GF-D8 (cell line): Measurements from ENCODE around the gene FOXA2.
"Not testable (repeated sequence)": the region's sequence is repeated elsewhere in the genome, so short reads cannot be mapped to it uniquely, and the experiment has no call there.

ENCODE experiments used
- DNase-seq: peaks from one replicate; lab custom pipeline; 2025; lab: John Stamatoyannopoulos, UW

FOXA2 gene

GRCh38 chr20:22584522-22584921, at the start of gene FOXA2:
TSS of gene FOXA2 (minus strand) at chr20:22584572. CDS start at chr20:22584278, 294 bp downstream.
- no peak for DNase-seq

- DNase-seq: no peak
Observed at GRCh38 chr20:22630701-22631100, 46.3 kb upstream of the FOXA2 start.

GRCh38 chr20:22629927-22630326, 45.6 kb upstream of the FOXA2 start:
- no peak for DNase-seq

- no peak for DNase-seq
Observed at GRCh38 chr20:22629447-22629846, 45.1 kb upstream of the FOXA2 start.

GRCh38 chr20:22626496-22626895, 42.1 kb upstream of the FOXA2 start:
- DNase-seq: no peak

GRCh38 chr20:22623211-22623610, 38.8 kb upstream of the FOXA2 start:
- no peak for DNase-seq

GRCh38 chr20:22620342-22620741, 36.0 kb upstream of the FOXA2 start:
- DNase-seq: no peak

GRCh38 chr20:22619806-22620205, 35.4 kb upstream of the FOXA2 start:
- no peak for DNase-seq

- no peak for DNase-seq
Observed at GRCh38 chr20:22619272-22619671, 34.9 kb upstream of the FOXA2 start.

- no peak for DNase-seq
Observed at GRCh38 chr20:22617160-22617559, 32.8 kb upstream of the FOXA2 start.

GRCh38 chr20:22616551-22616950, 32.2 kb upstream of the FOXA2 start:
- no peak for DNase-seq

- DNase-seq: no peak
Observed at GRCh38 chr20:22615425-22615824, 31.1 kb upstream of the FOXA2 start.

GRCh38 chr20:22611636-22612035, 27.3 kb upstream of the FOXA2 start:
- DNase-seq: no peak

- DNase-seq: no peak
Observed at GRCh38 chr20:22607695-22608094, 23.3 kb upstream of the FOXA2 start.

- DNase-seq: no peak
Observed at GRCh38 chr20:22604815-22605214, 20.4 kb upstream of the FOXA2 start.

- no peak for DNase-seq
Observed at GRCh38 chr20:22601361-22602141, 17.2 kb upstream of the FOXA2 start.

GRCh38 chr20:22599258-22599657, 14.9 kb upstream of the FOXA2 start:
- not testable (repeated sequence) for DNase-seq

- no peak for DNase-seq
Observed at GRCh38 chr20:22597303-22597702, 12.9 kb upstream of the FOXA2 start.

GRCh38 chr20:22590662-22591061, 6.3 kb upstream of the FOXA2 start:
- DNase-seq: no peak

GRCh38 chr20:22586645-22587310, 2.4 kb upstream of the FOXA2 start:
- DNase-seq: no peak

- no peak for DNase-seq
Observed at GRCh38 chr20:22585786-22586493, 1.6 kb upstream of the FOXA2 start.

GRCh38 chr20:22584922-22585785, 782 bp upstream of the FOXA2 start:
- DNase-seq: no peak
